Lung (tissue), 12 donors: ENCODE results near the gene FGFR3. TPM values are rescaled to one million over a fixed set of nuclear protein-coding genes. Genes with fewer than 3 reads are reported as not detected.
A peak's percentile ranks its signal among the peaks of the same experiment; 100 is the strongest.

ENCODE experiments used
- ATAC-seq: fragments of 200-7000 bp; cut with Tn5 transposase; one replicate; pipeline ENCODE4 v1.9.1; 2020; ENCODE audit warnings: moderate number of reproducible peaks; ENCODE audit not compliant: insufficient read depth, low FRiP score
- DNase-seq, 3 donors: peaks; one replicate each; pipeline ENCODE4 v3.0.0-alpha.2; 2013 to 2017
- H3K27ac ChIP-seq, 2 donors: one replicate each; pipeline ENCODE4 v1.5.1; 2013; ENCODE audit warnings: mild to moderate bottlenecking in 2 of 2, moderate library complexity in 2 of 2, control low read depth in 1 of 2, inconsistent platforms in 1 of 2, low read depth in 1 of 2, low read length in 1 of 2
- H3K27me3 ChIP-seq, 3 donors: one replicate each; pipeline ENCODE4 v1.5.1; 2013; ENCODE audit warnings: low read length in 2 of 3; ENCODE audit not compliant: control insufficient read depth in 3 of 3, insufficient read depth in 3 of 3
- H3K36me3 ChIP-seq, 4 donors: one replicate each; pipeline ENCODE4 v1.5.1; 2013; ENCODE audit warnings: low read length in 4 of 4, mild to moderate bottlenecking in 1 of 4, moderate library complexity in 1 of 4; ENCODE audit not compliant: control insufficient read depth in 4 of 4, insufficient read depth in 4 of 4
- H3K4me1 ChIP-seq, 5 donors: one replicate each; pipeline ENCODE4 v1.5.1; 2013; ENCODE audit warnings: low read length in 5 of 5, mild to moderate bottlenecking in 2 of 5, moderate library complexity in 1 of 5; ENCODE audit not compliant: control insufficient read depth in 5 of 5, insufficient read depth in 5 of 5
- H3K4me3 ChIP-seq: one replicate; pipeline ENCODE4 v1.5.1; 2013; ENCODE audit warnings: mild to moderate bottlenecking, control low read depth, moderate library complexity
- H3K9ac ChIP-seq, 2 donors: one replicate each; pipeline ENCODE4 v1.5.1; 2013; ENCODE audit warnings: low read length in 2 of 2, control low read depth in 1 of 2; ENCODE audit not compliant: insufficient read depth in 1 of 2
- H3K9me3 ChIP-seq, 4 donors: one replicate each; pipeline ENCODE4 v1.5.1; 2013; ENCODE audit warnings: low read length in 3 of 4, mild to moderate bottlenecking in 1 of 4, moderate library complexity in 1 of 4; ENCODE audit not compliant: control insufficient read depth in 4 of 4, insufficient read depth in 3 of 4
- CTCF ChIP-seq: IDR thresholded peaks from 2 replicates; pipeline ENCODE4 v1.5.1; 2012; ENCODE audit warnings: mild to moderate bottlenecking; ENCODE audit errors: control extremely low read depth, extremely low read depth
- WGBS, 2 donors: extraction: QIAGEN DNeasy Blood & Tissue Kit; methylation state at CpG; one replicate each; pipeline ENCODE4 v1.1.7; 2013; 5-methylcytosine and 5-hydroxymethylcytosine counted together
- polyA plus RNA-seq, 2 donors: library from polyadenylated mRNA; stranded (reverse); fragments of 200-250 nt; gene quantifications; one replicate each; pipeline ENCODE4 v1.2.1, GENCODE V29; 2013
- total RNA-seq, 2 donors: library from RNA; depleted of rRNA in 1 of 2; stranded (reverse); fragments of >200 nt in 1 of 2; gene quantifications; one replicate each; pipeline ENCODE4 v1.2.1, GENCODE V29; 2014 to 2021
- donor health status: control.
- donor health status: control.
- donor health status: Bipolar disorder and iron deficiency.
- donor health status: healthy.
- donor health status: DM: yes; HTN: yes; CAD: no.

FGFR3 gene
- total and polyA plus RNA-seq, 4 donors = 8.1 to 99.3 (median 22.4) TPM

- TF ChIP-seq CTCF = no peak
Measured at GRCh38 chr4:1785592-1785991, 7.5 kb upstream of the FGFR3 start.

DNA sequence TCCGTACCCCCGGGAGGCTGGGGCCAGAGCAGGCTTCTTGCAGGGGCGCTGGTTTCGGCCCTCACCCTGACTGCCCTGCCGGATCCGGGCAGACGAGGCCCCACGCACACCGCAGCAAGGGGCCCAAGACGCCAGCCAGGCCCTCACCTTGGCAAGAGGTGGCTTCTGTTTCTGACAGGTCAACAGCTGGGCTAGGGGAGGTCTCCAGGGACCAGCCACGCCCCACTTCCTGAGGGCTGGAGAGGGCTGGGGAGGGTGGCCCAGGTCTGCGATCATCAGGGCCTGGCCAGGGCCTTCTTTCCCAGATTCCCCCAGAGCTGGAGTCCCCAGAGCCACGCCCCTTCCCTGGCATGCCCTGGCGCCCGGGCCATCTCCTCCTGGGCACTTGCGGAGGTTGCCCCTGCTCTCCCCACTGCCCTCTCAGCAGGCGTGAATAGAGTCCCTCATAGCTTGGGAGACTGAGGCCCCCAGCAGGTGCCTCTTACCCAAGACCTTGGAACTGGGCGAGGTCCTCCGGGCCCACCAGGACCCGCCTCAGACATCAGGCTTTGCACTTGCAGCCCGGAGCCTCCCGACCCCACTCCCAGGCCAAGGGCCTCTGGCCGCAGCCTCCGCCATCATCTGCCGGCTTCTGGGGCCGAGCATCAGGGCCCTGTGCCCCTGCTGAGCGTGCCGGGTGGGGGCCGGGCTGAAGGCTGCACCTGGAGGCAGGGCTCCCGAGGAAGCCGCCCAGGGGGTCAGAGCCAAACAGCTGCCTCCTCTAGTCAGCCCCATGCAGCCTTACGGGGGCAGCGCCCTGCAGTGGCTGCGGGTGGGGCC, 6.3 kb upstream of the FGFR3 start:
- Histone ChIP-seq H3K27me3 (no peaks in the 10 kb centered on the region), H3K4me1 (peaks cover 0 to 18% (median 0%) of the 10 kb centered on the region in 5 donors), H3K9me3 (no peaks in the 10 kb centered on the region), H3K4me3 (no peak overlapping the region), H3K27ac (no peak overlapping the region), H3K9ac (no peak overlapping the region), H3K36me3 (no peaks in the 10 kb centered on the region)
- no peak for ATAC-seq
- WGBS, 2 donors = 83 to 86% methylated on average over 32 to 34 of the region's 34 CpGs
- TF ChIP-seq CTCF = no peak
- no peak for DNase-seq

More at GRCh38 chr4:1785592-1785991, 7.5 kb upstream of the FGFR3 start:
- peaks cover 0 to 18% (median 0%) of the 10 kb centered on the region in 5 donors for H3K4me1 ChIP-seq
- 91 to 94% methylated on average over 11 of the region's 11 CpGs for WGBS, 2 donors
- H3K36me3 ChIP-seq = no peaks in the 10 kb centered on the region
- no peak for DNase-seq
- no peaks in the 10 kb centered on the region for H3K9me3 ChIP-seq
- H3K9ac ChIP-seq = no peak overlapping the region
- H3K27ac ChIP-seq = no peak overlapping the region
- no peak overlapping the region for H3K4me3 ChIP-seq
- no peaks in the 10 kb centered on the region for H3K27me3 ChIP-seq
- no peak for ATAC-seq

DNA sequence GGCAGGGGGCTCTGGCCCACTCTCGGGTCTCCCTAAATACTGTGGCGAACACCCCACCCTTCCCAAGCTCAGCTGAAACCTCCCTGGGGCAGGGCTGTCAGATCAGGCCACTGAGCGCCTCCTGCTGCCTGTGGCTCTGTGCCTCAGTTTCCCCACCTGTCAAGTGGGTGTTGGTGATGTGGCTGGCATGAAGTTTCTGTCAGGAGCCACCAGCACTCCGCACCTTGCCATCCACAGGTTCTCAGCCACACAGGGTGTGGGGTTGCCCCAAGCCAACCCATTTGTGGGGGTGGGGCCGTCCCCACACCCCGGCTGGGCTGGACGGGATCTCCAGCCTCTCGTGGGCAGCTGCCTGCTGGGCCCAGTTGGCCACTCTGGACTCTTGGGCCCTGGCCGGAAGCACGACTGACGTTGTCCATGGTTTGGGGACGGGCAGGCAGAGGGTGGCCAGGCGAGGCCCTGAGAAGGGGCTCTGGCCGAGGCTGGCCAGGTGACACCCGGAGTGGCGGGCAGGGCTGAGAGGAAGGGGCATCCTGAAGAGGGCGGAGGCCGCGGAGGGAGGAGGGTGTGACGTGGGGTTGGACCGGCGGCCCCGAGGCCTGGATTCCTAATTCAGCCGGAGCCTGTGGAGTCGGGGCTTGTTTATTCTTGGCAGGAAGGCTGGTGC, 5.5 kb upstream of the FGFR3 start:
- DNase-seq (peak in 1 of 3 donors; percentile 25), ATAC-seq (no peak)
- H3K36me3 ChIP-seq = no peaks in the 10 kb centered on the region
- H3K27ac ChIP-seq = no peak overlapping the region
- no peaks in the 10 kb centered on the region for H3K27me3 ChIP-seq
- peaks cover 0 to 18% (median 0%) of the 10 kb centered on the region in 5 donors for H3K4me1 ChIP-seq
- WGBS, 2 donors = 53 to 73% methylated on average over 25 of the region's 25 CpGs
- no peak overlapping the region for H3K9ac ChIP-seq
- TF ChIP-seq CTCF = no peak
- no peak overlapping the region for H3K4me3 ChIP-seq
- no peaks in the 10 kb centered on the region for H3K9me3 ChIP-seq
